Gastroesophageal sphincter (tissue), 4 donors: ENCODE measurements around the gene NTN3. TPM values are rescaled to one million over a fixed set of nuclear protein-coding genes. Genes with fewer than 3 reads are reported as not detected.

Experiments used
- ATAC-seq: fragments of 150-250 bp; one replicate; pipeline ENCODE4 v1.9.1; 2016; ENCODE audit warnings: mild to moderate bottlenecking, moderate library complexity
- H3K27ac ChIP-seq, 4 donors: fragments of 200-600 bp; sonication (generic) in 3 of 4; 1 replicate in 3 of 4; 2 replicates in 1 of 4; pipeline ENCODE4 v1.5.1; 2016 to 2019
- H3K27me3 ChIP-seq: fragments of 200-600 bp; sonication (generic); one replicate; pipeline ENCODE4 v1.5.1; 2019
- H3K36me3 ChIP-seq, 2 donors: fragments of 200-600 bp; sonication (generic); one replicate each; pipeline ENCODE4 v1.5.1; 2019; ENCODE audit warnings: control low read depth in 1 of 2
- H3K4me1 ChIP-seq, 3 donors: fragments of 200-600 bp; sonication (generic); 1 replicate in 2 of 3; 2 replicates in 1 of 3; pipeline ENCODE4 v1.5.1; 2016 to 2019; ENCODE audit warnings: control low read depth in 2 of 3
- H3K4me3 ChIP-seq, 2 donors: fragments of 200-600 bp; sonication (generic); one replicate each; pipeline ENCODE4 v1.5.1; 2019; ENCODE audit warnings: mild to moderate bottlenecking in 1 of 2, moderate library complexity in 1 of 2
- H3K9me3 ChIP-seq, 3 donors: fragments of 200-600 bp; sonication (generic); one replicate each; pipeline ENCODE4 v1.5.1; 2017 to 2019; ENCODE audit warnings: control low read depth in 2 of 3
- CTCF ChIP-seq, 4 experiments: fragments of 200-600 bp in 2 of 4; fragments of 450-650 bp in 2 of 4; sonication (generic) in 1 of 4; IDR thresholded peaks; one replicate each; pipeline ENCODE4 v1.5.1; 2017 to 2019; ENCODE audit warnings: antibody characterized with exemption in 4 of 4, mild to moderate bottlenecking in 2 of 4, moderate library complexity in 2 of 4
- EP300 ChIP-seq: sonication (generic); formaldehyde crosslinking; IDR thresholded peaks from one replicate; pipeline ENCODE4 v1.6.1; 2017; ENCODE audit warnings: antibody characterized with exemption, mild to moderate bottlenecking
- POLR2A ChIP-seq, 2 donors: fragments of 450-650 bp; IDR thresholded peaks; one replicate each; pipeline ENCODE4 v1.6.1; 2017; ENCODE audit warnings: antibody characterized with exemption in 2 of 2, mild to moderate bottlenecking in 2 of 2, moderate library complexity in 1 of 2
- POLR2AphosphoS5 ChIP-seq: sonication (generic); formaldehyde crosslinking; IDR thresholded peaks from one replicate; pipeline ENCODE4 v1.6.1; 2017; ENCODE audit warnings: antibody characterized with exemption
- WGBS, 2 donors: methylation state at CpG; one replicate each; pipeline ENCODE4 v1.1.5; 2018; ENCODE audit warnings: low coverage in 1 of 2; 5-methylcytosine and 5-hydroxymethylcytosine counted together
- total RNA-seq, 4 donors: library from RNA; depleted of rRNA; stranded (reverse); fragments of >200 nt; gene quantifications; one replicate each; pipeline ENCODE4 v1.1.0, GENCODE V29; 2016

Gene NTN3
- total RNA-seq, 4 donors from 2014 or later: not detected

GRCh38 chr16:2425825-2426430 is 45.2 kb upstream of the NTN3 start:
- no peak for TF ChIP-seq POLR2A (IDR thresholded peaks at IDR 0.05)
- no peak for TF ChIP-seq CTCF (IDR thresholded peaks at IDR 0.05)
- TF ChIP-seq POLR2AphosphoS5: no peak
- no peak for TF ChIP-seq EP300
- H3K36me3 ChIP-seq: no peaks in the 10 kb centered on the region
- no peak overlapping the region for H3K4me3 ChIP-seq
- no peak for ATAC-seq
- H3K27ac ChIP-seq: no peak overlapping the region
- no CpG with 5 or more reads among the region's 13 CpGs for WGBS, 2 donors
- H3K4me1 ChIP-seq: peaks cover 0 to 20% (median 10%) of the 10 kb centered on the region in 3 donors
- H3K27me3 ChIP-seq: no peaks in the 10 kb centered on the region
- no peaks in the 10 kb centered on the region for H3K9me3 ChIP-seq

GRCh38 chr16:2426941-2427361 is 44.1 kb upstream of the NTN3 start:
- ATAC-seq: no peak
- TF ChIP-seq EP300: no peak
- no peak for TF ChIP-seq CTCF (IDR thresholded peaks at IDR 0.05)
- TF ChIP-seq POLR2A (IDR thresholded peaks at IDR 0.05): no peak
- TF ChIP-seq POLR2AphosphoS5: no peak
- Histone ChIP-seq H3K9me3 (no peaks in the 10 kb centered on the region), H3K4me1 (peaks cover 0 to 20% (median 10%) of the 10 kb centered on the region in 3 donors), H3K27me3 (no peaks in the 10 kb centered on the region), H3K36me3 (no peaks in the 10 kb centered on the region), H3K27ac (no peak overlapping the region), H3K4me3 (no peak overlapping the region)
- 91 to 100% methylated on average over 2 to 3 of the region's 6 CpGs for WGBS, 2 donors

GRCh38 chr16:2427526-2427925 is 43.6 kb upstream of the NTN3 start:
- WGBS, 2 donors: 81 to 86% methylated on average over 2 of the region's 4 CpGs
- Histone ChIP-seq H3K36me3 (no peaks in the 10 kb centered on the region), H3K9me3 (no peaks in the 10 kb centered on the region), H3K27me3 (no peaks in the 10 kb centered on the region), H3K27ac (no peak overlapping the region), H3K4me1 (peaks cover 0 to 20% (median 10%) of the 10 kb centered on the region in 3 donors), H3K4me3 (no peak overlapping the region)
- ATAC-seq: no peak
- TF ChIP-seq POLR2AphosphoS5: no peak
- no peak for TF ChIP-seq CTCF (IDR thresholded peaks at IDR 0.05)
- TF ChIP-seq POLR2A (IDR thresholded peaks at IDR 0.05): no peak
- TF ChIP-seq EP300: no peak

- ATAC-seq: peak; percentile 12
- peak overlapping the region in 3 of 4 donors; percentile 83 to 85 (median 84) for H3K27ac ChIP-seq
- TF ChIP-seq CTCF (IDR thresholded peaks at IDR 0.05) (peak in 2 of 4 experiments; percentile 44 to 53), EP300 (no peak)
- peaks cover 0 to 20% (median 10%) of the 10 kb centered on the region in 3 donors for H3K4me1 ChIP-seq
- H3K36me3 ChIP-seq: peaks cover 0 to 7% of the 10 kb centered on the region in 2 donors
- WGBS, 2 donors: 70 to 86% methylated on average over 3 of the region's 28 CpGs
- peak overlapping the region; percentile 61 to 91 for H3K4me3 ChIP-seq
- no peaks in the 10 kb centered on the region for H3K9me3 ChIP-seq
- no peaks in the 10 kb centered on the region for H3K27me3 ChIP-seq
These were observed 42.9 kb upstream of the NTN3 start for GRCh38 chr16:2428051-2428783.

GRCh38 chr16:2428784-2429033 is 42.4 kb upstream of the NTN3 start:
- Histone ChIP-seq H3K4me3 (peak overlapping the region; percentile 61 to 91), H3K4me1 (peaks cover 0 to 20% (median 10%) of the 10 kb centered on the region in 3 donors), H3K27ac (peak overlapping the region in 3 of 4 donors; percentile 83 to 85 (median 84)), H3K9me3 (no peaks in the 10 kb centered on the region), H3K27me3 (no peaks in the 10 kb centered on the region), H3K36me3 (peaks cover 0 to 7% of the 10 kb centered on the region in 2 donors)
- WGBS, 2 donors: no CpG with 5 or more reads among the region's 24 CpGs
- TF ChIP-seq EP300 (no peak), CTCF (IDR thresholded peaks at IDR 0.05) (peak in 1 of 4 experiments; percentile 7), POLR2AphosphoS5 (no peak), POLR2A (IDR thresholded peaks at IDR 0.05) (peak in 1 of 2 donors; percentile 18)
- ATAC-seq: peak; percentile 57
